Islet precursor cell (in vitro differentiated cells): ENCODE measurements around the gene RMI2.

Experiments
- DNase-seq: peaks from one replicate; pipeline ENCODE4 v3.0.0-alpha.2; 2018

Gene RMI2

GRCh38 chr16:11386791-11387546 lies 41.7 kb downstream of the RMI2 start:
- peak; percentile 88 for DNase-seq

GRCh38 chr16:11389083-11389482 lies 43.8 kb downstream of the RMI2 start:
- DNase-seq, result no peak

- DNase-seq, result peak; percentile 56
Measured at GRCh38 chr16:11389631-11390565, 44.6 kb downstream of the RMI2 start.

- DNase-seq, result peak; percentile 82
Measured at GRCh38 chr16:11390573-11391495, 45.6 kb downstream of the RMI2 start.

- peak; percentile 58 for DNase-seq
Measured at GRCh38 chr16:11391576-11391975, 46.3 kb downstream of the RMI2 start.

- peak; percentile 52 for DNase-seq
Measured at GRCh38 chr16:11392041-11392581, 46.9 kb downstream of the RMI2 start.

- no peak for DNase-seq
Measured at GRCh38 chr16:11393366-11393765, 48.1 kb downstream of the RMI2 start.

GRCh38 chr16:11393861-11394592 lies 48.8 kb downstream of the RMI2 start:
- no peak for DNase-seq

GRCh38 chr16:11394593-11394960 lies 49.3 kb downstream of the RMI2 start:
- no peak for DNase-seq

- DNase-seq, result peak; percentile 59
Measured at GRCh38 chr16:11395008-11395948, 50.0 kb downstream of the RMI2 start.

GRCh38 chr16:11395949-11396240 lies 50.6 kb downstream of the RMI2 start:
- DNase-seq, result no peak

- DNase-seq, result peak; percentile 87
Measured at GRCh38 chr16:11396241-11397048, 51.2 kb downstream of the RMI2 start.

- DNase-seq, result no peak
Measured at GRCh38 chr16:11398136-11398535, 52.9 kb downstream of the RMI2 start.

- DNase-seq, result no peak
Measured at GRCh38 chr16:11398851-11399250, 53.6 kb downstream of the RMI2 start.

- DNase-seq, result no peak
Measured at GRCh38 chr16:11399261-11399831, 54.1 kb downstream of the RMI2 start.

- DNase-seq, result no peak
Measured at GRCh38 chr16:11400076-11400475, 54.8 kb downstream of the RMI2 start.
